Endothelial cell of umbilical vein (primary cell): ENCODE measurements around the gene RNGTT. TPM values are rescaled to one million over a fixed set of nuclear protein-coding genes. Genes with fewer than 3 reads are reported as not detected.

Source experiments
- BruUV-seq: library from RNA; stranded (reverse); fragments of 400-500 nt; replicated peaks from 2 replicates; lab custom pipeline; 2021; lab: Mats Ljungman, UMichigan
- CTCF ChIA-PET: fragments of 300-600, 350-600 bp; sonication (Branson Sonifier 250); formaldehyde crosslinking; loops from one replicate; lab custom pipeline; 2021; ENCODE audit warnings: antibody characterized with exemption, inconsistent platforms; lab: Charles Lee
- POLR2A ChIA-PET: fragments of 300-600, 350-600 bp; sonication (Branson Sonifier 250); formaldehyde crosslinking; loops from one replicate; lab custom pipeline; 2021; ENCODE audit warnings: antibody characterized with exemption, inconsistent platforms; lab: Charles Lee
- DNase-seq: peaks from one replicate; pipeline ENCODE4 v3.0.0-alpha.2; 2011; ENCODE audit warnings: low read depth, low spot score
- FAIRE-seq: peaks from 2 replicates; lab custom pipeline; 2011; peaks lifted over from hg19 to GRCh38; lab: Jason Lieb, UNC
- H2AFZ ChIP-seq: 2 replicates; pipeline ENCODE4 v1.6.0; 2012; ENCODE audit warnings: low read depth, low read length, control low read depth, inconsistent platforms
- H3K27ac ChIP-seq: 2 replicates; pipeline ENCODE4 v1.5.1; 2011; ENCODE audit warnings: low read depth, mild to moderate bottlenecking, control low read depth, low read length, moderate library complexity; ENCODE audit not compliant: insufficient read depth
- H3K27me3 ChIP-seq, 2 experiments: 2 replicates each; pipeline versions ENCODE4 v1.6.0 to v1.6.1; 2011; ENCODE audit warnings: low read length in 2 of 2, mixed read lengths in 1 of 2; ENCODE audit not compliant: control insufficient read depth in 2 of 2, insufficient read depth in 2 of 2
- H3K36me3 ChIP-seq, 2 experiments: 2 replicates in 1 of 2; 3 replicates in 1 of 2; pipeline ENCODE4 v1.5.1; 2011; ENCODE audit warnings: low read length in 2 of 2, mild to moderate bottlenecking in 1 of 2, moderate library complexity in 1 of 2; ENCODE audit not compliant: control insufficient read depth in 2 of 2, insufficient read depth in 2 of 2; ENCODE audit errors: extremely low read depth in 1 of 2
- H3K4me1 ChIP-seq: 3 replicates; pipeline ENCODE4 v1.5.1; 2011; ENCODE audit warnings: mild to moderate bottlenecking, low read length; ENCODE audit not compliant: control insufficient read depth, insufficient read depth; ENCODE audit errors: extremely low read depth
- H3K4me2 ChIP-seq: 2 replicates; pipeline ENCODE4 v1.6.1; 2011; ENCODE audit warnings: low read length, control low read depth, mixed read lengths; ENCODE audit not compliant: insufficient read depth
- H3K4me3 ChIP-seq, 3 experiments: fragments of 200-600 bp in 1 of 3; sonication (generic), shearing (Covaris generic) in 1 of 3; replicated peaks in 1 of 3; 2 replicates each; pipeline ENCODE4 v1.5.1; 2011 to 2016; ENCODE audit warnings: control low read depth in 3 of 3, low read length in 3 of 3, mild to moderate bottlenecking in 2 of 3, inconsistent platforms in 1 of 3, low read depth in 1 of 3, moderate library complexity in 1 of 3; ENCODE audit not compliant: insufficient read depth in 1 of 3
- H3K79me2 ChIP-seq: 2 replicates; pipeline ENCODE4 v1.6.0; 2012; ENCODE audit warnings: low read length, inconsistent platforms; ENCODE audit not compliant: control insufficient read depth, insufficient read depth
- H3K9ac ChIP-seq: replicated peaks from 2 replicates; pipeline ENCODE3; 2011; ENCODE audit warnings: low read length, control low read depth; ENCODE audit not compliant: insufficient read depth; ENCODE audit errors: extremely low read depth
- H3K9me1 ChIP-seq: replicated peaks from 3 replicates; pipeline ENCODE4 v1.6.0; 2011; ENCODE audit warnings: mild to moderate bottlenecking, low read length; ENCODE audit not compliant: control insufficient read depth, insufficient read depth; ENCODE audit errors: extremely low read depth
- H3K9me3 ChIP-seq: replicated peaks from 2 replicates; pipeline ENCODE4 v1.5.1; 2012; ENCODE audit warnings: low read length, inconsistent platforms; ENCODE audit not compliant: control insufficient read depth, insufficient read depth
- H4K20me1 ChIP-seq: replicated peaks from 2 replicates; pipeline ENCODE3; 2011; ENCODE audit warnings: mild to moderate bottlenecking, low read length; ENCODE audit not compliant: control insufficient read depth, insufficient read depth; ENCODE audit errors: extremely low read depth
- CTCF ChIP-seq, 2 donors: IDR thresholded peaks; 1 replicate in 1 of 2; 2 replicates in 1 of 2; pipeline ENCODE4 v1.5.1; 2011; ENCODE audit warnings: low read length in 2 of 2, mild to moderate bottlenecking in 2 of 2, moderate library complexity in 2 of 2, control low read depth in 1 of 2, inconsistent platforms in 1 of 2, low read depth in 1 of 2; ENCODE audit not compliant: insufficient read depth in 1 of 2; ENCODE audit errors: extremely low read depth in 1 of 2
- EZH2 ChIP-seq: IDR thresholded peaks from 2 replicates; pipeline ENCODE4 v1.6.1; 2012; ENCODE audit warnings: borderline replicate concordance, low read depth, mild to moderate bottlenecking, moderate library complexity, low read length, inconsistent platforms; ENCODE audit not compliant: severe bottlenecking
- FOS ChIP-seq: IDR thresholded peaks from 2 replicates; pipeline ENCODE4 v1.6.1; 2011; ENCODE audit warnings: mild to moderate bottlenecking, low read length, moderate library complexity, borderline replicate concordance; ENCODE audit not compliant: insufficient read depth
- GATA2 ChIP-seq: IDR thresholded peaks from 2 replicates; pipeline ENCODE4 v1.7.0; 2011; ENCODE audit warnings: low read depth, mild to moderate bottlenecking, moderate library complexity, mixed read lengths, low read length; ENCODE audit not compliant: insufficient read length, insufficient read depth
- JUN ChIP-seq: IDR thresholded peaks from 2 replicates; pipeline ENCODE4 v1.6.1; 2011; ENCODE audit warnings: borderline replicate concordance, low read depth; ENCODE audit not compliant: insufficient read length, insufficient read depth
- MAX ChIP-seq: IDR thresholded peaks from 2 replicates; pipeline ENCODE4 v1.6.1; 2011; ENCODE audit not compliant: insufficient read depth, insufficient read length
- MYC ChIP-seq: IDR thresholded peaks from one replicate; pipeline ENCODE4 v1.6.1; 2011; ENCODE audit warnings: mild to moderate bottlenecking, low read depth, low read length
- POLR2A ChIP-seq: IDR thresholded peaks from 2 replicates; pipeline ENCODE4 v1.6.1; 2012; ENCODE audit warnings: low read depth, mild to moderate bottlenecking, control low read depth, low read length
- POLR2AphosphoS5 ChIP-seq: IDR thresholded peaks from 2 replicates; pipeline ENCODE4 v1.6.1; 2012; ENCODE audit warnings: low read depth, mild to moderate bottlenecking, control low read depth, low read length, moderate library complexity; ENCODE audit not compliant: insufficient read depth
- dilution Hi-C: fragments of 300-500 bp; cut with MboI; formaldehyde crosslinking; loops from one replicate; pipeline ENCODE4 v1.15.0; 2019; ENCODE audit warnings: low sequenced_read_pairs; ENCODE audit not compliant: extremely low pct_ligation_motif_present
- intact Hi-C: fragments of 100-400 bp; cut with micrococcal nuclease; formaldehyde crosslinking; loops from one replicate; pipeline ENCODE4 v1.10.0; 2022
- polyA plus RNA-seq, 4 experiments: library from polyadenylated mRNA; depleted of rRNA in 3 of 4; stranded (reverse) in 3 of 4; unstranded in 1 of 4; fragments of >200 nt; gene quantifications; 2 replicates each; pipeline versions ENCODE4 v1.2.1 to v1.2.3, GENCODE V29; 2011 to 2012; ENCODE audit warnings: missing spikeins in 1 of 4
- total RNA-seq: library from RNA; stranded (reverse); gene quantifications from 2 replicates; pipeline ENCODE4 v1.2.3, GENCODE V29; 2021

RNGTT gene
- total and polyA plus RNA-seq, 2 donors (not counting 3 experiments of a cell fraction or from before 2014, with no cell fraction given) = 2.1 to 13.1 TPM

- no peaks in the 10 kb centered on the region for H4K20me1 ChIP-seq
- no TSS peak for BruUV-seq
- no peak overlapping the region for H3K27ac ChIP-seq
- no peaks in the 10 kb centered on the region for H3K27me3 ChIP-seq
- dilution Hi-C loops (no loop called here), intact Hi-C loops (no loop called here)
- DNase-seq (no peak), FAIRE-seq (no peak)
- H2AFZ ChIP-seq = no peak overlapping the region
- POLR2A ChIA-PET = no interaction called here
- TF ChIP-seq POLR2A = no peak
- TF ChIP-seq POLR2AphosphoS5 = no peak
- H3K9me1 ChIP-seq = no peaks in the 10 kb centered on the region
- no peak overlapping the region for H3K4me3 ChIP-seq
- no peak overlapping the region for H3K4me2 ChIP-seq
- H3K79me2 ChIP-seq = no peaks in the 10 kb centered on the region
- CTCF ChIA-PET = no interaction called here
- no peaks in the 10 kb centered on the region for H3K9me3 ChIP-seq
- no peaks in the 10 kb centered on the region for H3K36me3 ChIP-seq
- H3K9ac ChIP-seq = no peak overlapping the region
- H3K4me1 ChIP-seq = no peaks in the 10 kb centered on the region
Measured at GRCh38 chr6:88665131-88665530, 298.3 kb downstream of the RNGTT start.

- Histone ChIP-seq H3K79me2 (no peaks in the 10 kb centered on the region), H3K4me1 (no peaks in the 10 kb centered on the region), H2AFZ (no peak overlapping the region), H3K4me3 (no peak overlapping the region), H3K9me3 (no peaks in the 10 kb centered on the region), H3K9ac (no peak overlapping the region), H3K4me2 (no peak overlapping the region), H3K27me3 (no peaks in the 10 kb centered on the region), H3K27ac (no peak overlapping the region), H4K20me1 (no peaks in the 10 kb centered on the region), H3K9me1 (no peaks in the 10 kb centered on the region), H3K36me3 (no peaks in the 10 kb centered on the region)
- dilution Hi-C loops = no loop called here
- FAIRE-seq (no peak), DNase-seq (no peak)
- ChIA-PET POLR2A (no interaction called here), CTCF (no interaction called here)
- TF ChIP-seq EZH2 (no peak), MAX (no peak), JUN (no peak), GATA2 (no peak), CTCF (IDR thresholded peaks at IDR 0.05; ENCODE audit: extremely low read depth in 1 of 2, insufficient read depth in 1 of 2, low read depth in 1 of 2, low read length in 2 of 2) (no peak), MYC (no peak), POLR2AphosphoS5 (no peak), POLR2A (no peak), FOS (no peak)
- BruUV-seq = no TSS peak
- intact Hi-C loops = no loop called here
Measured at GRCh38 chr6:88663801-88664200, 299.6 kb downstream of the RNGTT start.
